Measurements from ENCODE around the gene SLC4A8.
"Not testable (repeated sequence)": the region's sequence is repeated elsewhere in the genome, so short reads cannot be mapped to it uniquely, and the experiment has no call there.

SLC4A8 gene

GRCh38 chr12:51475543-51475942, 50.9 kb downstream of the SLC4A8 start:
- DNase-seq (ENCODE audit: low spot score), result no peak

DNA sequence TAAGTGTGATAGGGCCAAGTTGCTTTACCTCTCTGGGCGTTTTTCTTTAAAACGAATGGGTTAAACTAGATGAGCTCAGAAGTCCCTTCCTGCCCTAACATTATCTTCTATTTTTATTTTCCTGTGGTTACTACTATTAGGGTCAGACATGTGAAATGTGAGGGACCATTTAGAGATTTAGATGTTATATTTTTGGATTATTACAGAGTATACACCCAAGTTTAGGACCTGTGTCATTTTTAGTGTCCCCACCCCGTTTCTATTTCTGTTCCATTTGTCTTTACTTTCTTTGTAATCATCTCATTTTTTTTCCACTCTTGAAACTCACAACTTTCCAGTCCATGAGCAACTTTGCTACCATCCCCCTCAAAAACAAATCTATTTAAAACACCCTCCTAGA, 56.3 kb downstream of the SLC4A8 start:
- no peak for DNase-seq (ENCODE audit: low spot score)

DNA sequence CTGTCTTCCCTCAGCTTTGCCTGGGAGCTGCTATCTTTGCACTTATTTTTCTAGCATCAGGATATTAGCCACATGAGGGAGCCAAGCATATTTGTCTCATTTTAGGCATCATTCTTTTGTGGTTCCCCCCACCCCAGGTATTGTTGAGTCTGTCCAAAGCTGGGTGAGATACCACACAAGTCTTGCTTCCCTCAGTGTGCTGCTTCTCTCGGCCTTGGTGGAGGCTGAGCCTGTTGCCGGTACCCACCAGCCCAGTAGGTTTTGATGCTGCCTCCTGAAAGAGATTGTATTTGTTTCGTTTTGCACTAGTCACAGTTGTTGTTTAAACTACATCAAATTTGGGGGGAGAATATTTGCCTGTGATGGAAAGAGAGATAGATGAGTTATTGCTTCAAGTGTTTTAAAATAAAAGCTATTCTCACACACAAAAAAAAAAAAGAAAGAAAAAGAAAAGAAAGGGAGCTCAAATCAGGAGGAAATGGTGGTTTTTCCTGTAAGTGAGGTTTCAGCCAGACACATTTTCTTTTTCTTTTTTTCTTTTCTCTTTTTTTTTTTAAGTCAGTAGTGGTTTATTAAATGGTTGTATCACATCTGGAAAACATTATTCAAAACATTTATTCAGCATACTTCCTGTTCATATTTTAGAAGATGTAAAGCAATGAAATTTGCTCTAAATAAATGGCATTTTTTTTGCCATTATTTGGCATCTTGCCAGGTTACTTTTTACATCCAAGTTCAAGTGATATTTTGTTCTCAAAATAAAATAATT, 58.5 kb downstream of the SLC4A8 start:
- DNase-seq (ENCODE audit: low spot score), result no peak

DNA sequence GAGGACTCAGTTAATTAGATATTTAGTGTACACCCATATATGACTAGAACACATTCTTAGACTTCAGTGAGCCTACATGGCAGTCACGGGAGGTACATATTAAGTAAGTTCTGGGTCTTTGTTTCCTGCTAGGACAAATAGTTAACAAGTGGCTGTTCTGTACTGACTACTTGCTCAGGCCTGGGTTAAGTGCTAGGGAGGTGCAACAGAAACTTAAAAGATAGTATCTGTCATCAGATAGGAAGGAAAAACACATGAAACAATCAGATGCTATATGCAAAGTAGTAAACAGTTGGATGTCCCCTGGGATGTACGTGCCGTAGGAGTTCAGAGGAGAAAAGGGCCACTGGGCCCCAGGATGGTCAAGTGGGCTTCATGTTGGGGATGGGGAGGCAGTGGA, 59.5 kb downstream of the SLC4A8 start:
- DNase-seq (ENCODE audit: low spot score), result no peak

GRCh38 chr12:51488281-51488680, 63.6 kb downstream of the SLC4A8 start:
- no peak for DNase-seq (ENCODE audit: low spot score)

DNA sequence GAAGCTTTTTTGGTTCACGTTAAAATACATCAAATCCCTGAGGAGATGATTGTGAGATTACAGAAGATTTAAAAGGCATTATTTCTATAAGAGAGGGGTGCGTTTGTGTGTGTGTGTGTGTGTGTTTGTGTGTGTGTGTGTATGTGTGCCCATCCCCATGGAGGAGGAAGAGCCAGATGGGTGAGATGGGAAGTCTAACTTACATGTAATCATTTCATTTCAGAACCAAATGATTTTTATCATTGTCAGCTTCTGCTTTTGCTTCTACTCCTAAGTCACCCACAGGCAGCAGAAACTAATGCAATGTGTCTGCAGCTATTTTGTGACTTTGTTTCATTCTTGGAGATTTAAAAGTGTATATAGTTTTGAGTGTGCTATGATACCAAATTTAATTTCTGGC, 68.7 kb downstream of the SLC4A8 start:
- no peak for DNase-seq (ENCODE audit: low spot score)

DNA sequence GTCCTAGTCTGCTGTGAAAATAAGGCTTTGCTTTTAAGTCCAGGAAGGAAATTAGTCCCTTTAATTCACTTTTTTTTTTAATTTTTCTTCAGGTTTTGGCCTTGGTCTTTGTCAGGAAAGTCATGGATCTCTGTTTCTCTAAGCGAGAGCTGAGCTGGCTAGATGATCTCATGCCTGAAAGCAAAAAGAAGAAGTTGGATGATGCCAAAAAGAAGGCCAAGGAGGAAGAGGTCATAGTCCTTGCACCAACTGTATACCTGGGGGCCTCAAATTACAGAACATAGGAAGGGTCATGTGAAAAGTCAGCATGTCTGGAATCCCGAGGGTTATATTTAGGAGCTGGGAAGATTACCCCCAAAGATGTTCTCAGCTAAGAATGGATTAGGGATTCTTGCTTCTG, 72.3 kb downstream of the SLC4A8 start:
- DNase-seq (ENCODE audit: low spot score), result no peak

GRCh38 chr12:51504851-51505250, 80.2 kb downstream of the SLC4A8 start:
- no peak for DNase-seq (ENCODE audit: low spot score)

DNA sequence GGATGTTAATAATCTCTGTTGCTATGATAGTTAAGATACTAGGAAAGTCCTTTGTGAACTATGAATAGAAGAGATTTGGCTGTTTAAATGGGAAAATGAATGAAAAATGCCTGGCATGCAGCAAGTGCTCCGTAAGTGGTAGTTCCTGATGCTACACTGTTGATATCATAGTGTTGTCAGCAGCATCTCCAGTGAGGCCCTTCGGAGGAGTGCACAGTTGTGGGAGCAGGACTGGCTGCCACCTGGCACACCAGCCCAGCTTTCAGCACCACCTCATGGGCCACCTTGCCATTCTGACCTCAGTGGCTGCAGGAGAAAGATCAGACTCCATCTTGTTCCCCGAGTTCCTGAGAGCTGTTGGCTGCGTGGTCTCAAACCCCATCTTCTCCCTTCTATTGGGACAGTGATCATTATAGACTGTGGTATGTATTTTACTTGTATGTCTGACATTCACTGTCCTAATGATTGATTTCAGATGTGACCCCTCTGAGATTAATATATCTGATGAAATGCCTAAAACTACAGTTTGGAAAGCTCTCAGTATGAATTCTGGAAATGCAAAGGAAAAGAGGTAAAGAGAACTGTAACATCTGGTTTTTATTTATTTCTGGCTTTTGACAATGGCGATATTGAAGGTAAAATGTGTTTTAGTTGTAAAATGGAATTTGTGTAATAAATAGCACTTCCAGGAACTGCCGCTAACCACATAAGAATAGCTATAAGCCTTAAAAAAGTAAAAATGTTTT, 80.9 kb downstream of the SLC4A8 start:
- no peak for DNase-seq (ENCODE audit: low spot score)

GRCh38 chr12:51507178-51507577, 82.5 kb downstream of the SLC4A8 start:
- DNase-seq (ENCODE audit: low spot score), result no peak

GRCh38 chr12:51508285-51508684, 83.7 kb downstream of the SLC4A8 start:
- DNase-seq (ENCODE audit: low spot score), result no peak

DNA sequence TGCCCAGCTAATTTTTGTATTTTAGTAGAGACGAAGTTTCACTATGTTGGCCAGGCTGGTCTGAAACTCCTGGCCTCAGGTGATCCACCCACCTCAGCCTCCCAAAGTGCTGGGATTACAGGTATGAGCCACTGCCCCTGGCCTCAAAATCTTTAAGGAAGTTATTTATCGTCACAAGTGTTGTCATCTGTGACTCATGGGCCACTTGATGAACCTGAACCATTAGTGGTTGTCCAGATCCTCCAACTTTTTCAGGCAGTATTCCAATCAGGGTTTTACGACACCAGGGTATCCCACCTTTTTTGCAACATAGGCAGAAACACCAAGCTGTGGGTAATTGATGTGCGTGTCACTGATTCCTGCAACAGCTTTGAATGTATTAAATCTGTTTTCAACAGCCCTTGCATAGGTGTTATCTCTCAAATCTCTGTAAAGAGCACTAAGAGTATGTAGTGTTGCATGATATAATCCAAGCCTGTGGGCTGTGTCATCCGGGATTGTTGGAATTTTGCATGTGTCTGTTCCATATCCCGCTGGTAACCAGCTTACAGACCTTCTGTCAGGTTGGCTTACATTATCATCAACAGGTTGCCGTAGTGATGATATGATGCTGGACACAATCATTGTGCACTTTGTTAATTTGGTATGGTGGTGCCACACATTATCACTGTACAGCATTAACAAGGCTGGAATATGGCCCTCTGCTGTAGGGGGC, 87.1 kb downstream of the SLC4A8 start:
- DNase-seq (ENCODE audit: low spot score), result no peak

- no peak for DNase-seq (ENCODE audit: low spot score)
These were observed 87.8 kb downstream of the SLC4A8 start for GRCh38 chr12:51512438-51512837.

DNA sequence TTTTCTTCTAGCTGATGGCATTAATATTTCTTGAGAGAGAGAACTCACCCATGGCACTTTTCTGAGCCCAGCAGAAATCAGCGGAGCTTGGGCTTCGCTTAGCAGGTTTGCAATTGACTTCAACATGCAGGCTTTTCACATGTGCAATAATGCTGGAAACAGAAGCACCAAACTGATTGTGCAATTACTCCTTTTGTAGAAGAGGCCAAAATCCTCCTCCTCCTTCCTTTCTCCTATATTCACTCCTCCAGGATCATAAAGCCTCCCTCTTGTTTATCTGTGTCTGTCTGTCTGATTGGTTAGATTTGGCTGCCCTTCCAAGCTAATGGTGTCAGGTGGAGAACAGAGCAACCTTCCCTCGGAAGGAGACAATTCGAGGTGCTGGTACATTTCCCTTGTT, 90.4 kb downstream of the SLC4A8 start:
- not testable (repeated sequence) for DNase-seq (ENCODE audit: low spot score)

DNA sequence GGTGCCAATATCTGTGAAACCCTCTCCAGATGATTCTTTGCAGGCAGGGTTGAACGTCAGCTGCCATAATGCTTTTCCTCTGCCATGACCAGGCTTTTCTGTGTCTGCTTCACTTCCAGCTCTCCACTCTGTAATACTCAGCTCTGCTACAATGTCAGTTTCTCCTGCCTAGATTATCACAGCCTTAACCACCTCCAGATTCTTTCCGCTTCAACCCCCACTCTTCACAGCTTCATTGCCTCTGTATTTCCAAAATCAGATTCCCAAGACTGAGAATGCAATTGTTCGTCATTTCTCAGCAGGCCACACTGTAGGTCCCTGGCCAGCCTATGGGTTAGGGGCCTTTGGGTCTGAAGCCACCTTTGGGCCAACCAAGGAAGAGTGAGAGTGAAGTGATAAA, 92.7 kb downstream of the SLC4A8 start:
- DNase-seq (ENCODE audit: low spot score), result no peak

GRCh38 chr12:51517800-51518199, 93.2 kb downstream of the SLC4A8 start:
- DNase-seq (ENCODE audit: low spot score), result no peak

DNA sequence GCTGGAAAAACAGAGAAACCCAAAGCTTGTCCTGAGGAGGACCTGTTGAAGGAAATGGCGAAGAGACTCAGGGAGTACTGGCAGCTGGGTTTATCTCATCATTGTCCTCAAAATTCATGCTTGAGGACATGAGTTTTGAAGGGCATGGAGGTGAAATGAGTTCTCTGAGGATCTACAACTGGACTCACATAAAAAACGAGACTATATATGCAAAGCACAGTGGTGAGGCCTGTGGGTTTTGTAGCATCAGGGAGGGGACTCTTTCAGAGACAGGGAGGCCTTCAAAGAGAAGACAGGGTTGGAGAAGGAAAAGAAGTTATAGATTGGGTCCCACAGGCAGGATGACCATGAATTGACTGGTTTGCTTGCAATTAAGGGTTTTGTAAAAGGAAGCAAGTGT, 95.1 kb downstream of the SLC4A8 start:
- DNase-seq (ENCODE audit: low spot score), result no peak

- DNase-seq (ENCODE audit: low spot score), result peak; percentile 74
These were observed 96.1 kb downstream of the SLC4A8 start for GRCh38 chr12:51520576-51521325.

GRCh38 chr12:51521554-51522276, 97.1 kb downstream of the SLC4A8 start:
- DNase-seq (ENCODE audit: low spot score), result no peak

DNA sequence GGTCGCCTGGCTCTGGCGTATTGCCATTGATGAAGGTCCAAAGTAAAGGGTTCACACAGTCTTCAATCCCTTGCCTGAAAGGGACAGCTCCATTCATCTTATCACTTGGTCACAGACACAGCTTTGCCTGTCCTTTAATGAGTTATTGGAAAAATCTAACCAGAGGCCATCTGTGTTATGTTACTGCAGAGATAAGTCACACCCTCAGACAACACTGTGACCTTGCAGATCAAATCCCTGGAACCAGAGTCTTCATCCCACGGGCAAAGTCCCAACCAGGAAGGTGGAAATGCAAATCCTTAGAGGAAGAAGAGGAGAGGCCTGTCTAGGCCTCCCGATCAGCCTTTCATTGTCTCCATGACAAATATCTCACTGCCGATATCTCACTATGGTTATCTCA, 98.1 kb downstream of the SLC4A8 start:
- peak; percentile 93 for DNase-seq (ENCODE audit: low spot score)

DNA sequence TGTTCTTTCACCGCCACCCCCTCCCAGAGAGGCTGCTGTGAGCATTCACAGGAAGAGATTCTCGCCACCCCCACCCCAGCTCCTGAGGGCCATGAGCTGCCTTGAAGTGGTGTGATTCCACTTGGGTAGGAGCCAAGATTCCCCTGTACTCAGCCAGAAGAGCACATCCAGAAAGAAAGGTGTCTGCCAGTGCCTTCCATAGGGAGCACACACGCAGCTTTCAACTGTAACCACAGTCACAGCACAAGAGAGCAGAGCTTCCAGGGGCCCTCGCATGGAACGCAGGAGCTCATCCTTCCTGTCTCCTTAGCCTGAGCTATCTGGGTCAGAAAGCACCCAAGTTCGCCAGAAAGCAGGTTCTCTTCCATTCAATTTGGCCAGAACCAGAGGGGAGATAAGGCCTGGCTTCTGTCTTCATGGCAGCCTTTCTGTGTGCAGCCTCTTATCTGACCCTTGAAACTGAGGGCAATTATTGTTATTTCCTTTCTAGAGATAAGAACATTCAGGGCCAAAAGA, 99.8 kb downstream of the SLC4A8 start:
- peak; percentile 94 for DNase-seq (ENCODE audit: low spot score)
